HUES6 (cell line): ENCODE data around the gene SH2D3A.
"Not testable (repeated sequence)": the region's sequence is repeated elsewhere in the genome, so short reads cannot be mapped to it uniquely, and the experiment has no call there.

Source experiments
- H3K27ac ChIP-seq: 2 replicates; pipeline ENCODE4 v1.7.0; 2013; ENCODE audit warnings: low read depth, mild to moderate bottlenecking, low read length, inconsistent platforms
- H3K27me3 ChIP-seq: 2 replicates; pipeline ENCODE4 v1.6.1; 2013; ENCODE audit warnings: low read length; ENCODE audit not compliant: control insufficient read depth, insufficient read depth
- H3K36me3 ChIP-seq: 2 replicates; pipeline ENCODE4 v1.6.1; 2013; ENCODE audit warnings: low read length; ENCODE audit not compliant: control insufficient read depth, insufficient read depth
- H3K4me1 ChIP-seq: 2 replicates; pipeline ENCODE4 v1.6.1; 2013; ENCODE audit warnings: low read length; ENCODE audit not compliant: control insufficient read depth, insufficient read depth
- H3K4me3 ChIP-seq: 2 replicates; pipeline ENCODE4 v1.5.1; 2013; ENCODE audit warnings: low read depth, low read length
- H3K9ac ChIP-seq: one replicate; pipeline ENCODE4 v1.6.1; 2013; ENCODE audit warnings: mild to moderate bottlenecking, low read length
- H3K9me3 ChIP-seq: 2 replicates; pipeline ENCODE4 v1.6.1; 2013; ENCODE audit warnings: low read depth, low read length; ENCODE audit not compliant: control insufficient read depth, insufficient read depth

The SH2D3A gene

DNA sequence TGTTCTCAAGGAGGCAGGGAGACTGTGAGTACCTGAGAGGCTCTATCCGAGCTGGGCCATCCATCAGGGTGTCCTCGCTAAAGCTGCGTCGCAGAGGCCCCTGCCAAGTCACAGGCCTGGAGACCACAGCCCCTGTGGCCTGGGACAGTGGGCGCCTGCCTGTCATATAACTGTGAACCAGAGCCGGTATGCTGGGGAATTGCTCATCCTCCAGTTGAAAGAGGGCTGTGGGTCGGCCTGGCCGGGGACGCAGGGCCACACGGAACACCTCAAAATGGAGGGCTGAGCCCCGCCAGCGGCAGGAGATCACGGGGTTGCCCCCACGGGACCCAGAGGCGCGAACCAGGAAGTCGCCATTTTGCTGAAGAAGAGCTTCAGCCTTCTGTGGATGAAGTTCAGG is 6.6 kb downstream of the SH2D3A start:
- H3K36me3 ChIP-seq: peaks cover 44% of the 10 kb centered on the region
- no peak overlapping the region for H3K27ac ChIP-seq
- H3K4me1 ChIP-seq: no peaks in the 10 kb centered on the region
- peaks cover 4% of the 10 kb centered on the region for H3K9me3 ChIP-seq
- no peaks in the 10 kb centered on the region for H3K27me3 ChIP-seq
- H3K9ac ChIP-seq: no peak overlapping the region
- no peak overlapping the region for H3K4me3 ChIP-seq

DNA sequence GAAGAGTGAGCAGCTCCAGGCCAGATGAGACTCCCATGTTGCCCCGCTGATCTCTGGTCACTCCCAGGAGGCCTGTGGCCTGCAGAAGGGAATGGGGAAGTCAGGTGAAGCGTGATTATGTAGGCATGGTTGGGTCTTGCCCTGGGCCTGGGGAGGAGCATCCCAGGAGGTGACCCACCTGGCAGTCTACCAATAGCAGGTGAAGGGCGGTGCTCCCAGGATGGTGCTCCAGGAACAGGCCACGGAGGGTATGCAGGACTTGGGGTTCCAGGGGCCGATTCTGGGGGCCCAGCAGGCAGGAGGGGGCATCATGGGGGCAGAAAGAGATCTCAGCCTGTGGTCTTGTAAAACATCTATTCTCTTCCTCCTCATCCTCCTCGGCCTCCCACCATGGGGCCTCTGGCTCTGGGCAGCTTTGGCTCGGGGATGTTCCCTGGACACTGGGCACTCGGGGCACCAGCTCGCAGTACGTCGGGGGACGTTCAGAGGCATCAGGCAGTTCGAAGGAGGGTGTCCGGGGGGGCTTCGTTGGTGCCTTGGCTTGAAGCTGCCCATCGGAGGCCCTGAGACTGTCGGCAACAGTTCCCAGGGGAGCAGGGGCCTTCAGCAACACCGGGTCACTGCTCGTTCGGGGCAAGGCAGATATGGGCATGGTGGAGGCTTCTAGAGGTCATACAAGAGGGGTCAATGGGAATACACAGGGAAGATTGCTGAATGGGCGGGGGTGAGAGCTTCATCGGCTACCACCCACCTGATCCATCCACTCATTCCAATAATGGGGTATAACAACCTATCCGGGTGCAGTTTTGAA is 12.4 kb downstream of the SH2D3A start:
- peaks cover 55% of the 10 kb centered on the region for H3K36me3 ChIP-seq
- H3K9ac ChIP-seq: no peak overlapping the region
- no peaks in the 10 kb centered on the region for H3K27me3 ChIP-seq

DNA sequence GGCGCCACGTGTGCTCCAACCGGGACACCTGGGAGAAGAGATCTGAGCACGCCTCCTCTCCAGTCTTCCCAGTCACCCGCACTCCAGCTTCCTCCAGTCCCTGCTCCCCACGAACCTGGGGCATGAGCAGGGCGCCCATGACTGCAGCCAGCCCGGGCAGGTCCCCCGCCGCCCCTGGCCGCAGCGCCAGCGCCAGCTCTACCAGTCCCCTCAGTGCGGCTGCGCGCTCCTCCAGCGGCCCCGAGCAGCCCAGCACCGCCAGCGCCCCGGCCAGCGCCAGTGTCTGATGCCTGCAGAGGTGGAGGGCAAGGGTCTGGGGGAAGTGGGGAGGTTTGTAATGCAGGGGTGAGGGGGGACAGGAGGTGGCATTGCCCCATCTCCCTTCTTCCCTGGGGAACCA is 13.1 kb downstream of the SH2D3A start:
- no peaks in the 10 kb centered on the region for H3K27me3 ChIP-seq
- H3K9ac ChIP-seq: no peak overlapping the region
- no peak overlapping the region for H3K4me3 ChIP-seq
- peak overlapping the region; percentile 6; the same call in 1 of the 2 replicates for H3K27ac ChIP-seq
- H3K36me3 ChIP-seq: peaks cover 55% of the 10 kb centered on the region
- peaks cover 4% of the 10 kb centered on the region; the same call in 1 of the 2 replicates for H3K4me1 ChIP-seq
- no peaks in the 10 kb centered on the region for H3K9me3 ChIP-seq

More for the DNA sequence above, 12.4 kb downstream of the SH2D3A start:
- Histone ChIP-seq H3K4me1 (peaks cover 4% of the 10 kb centered on the region; the same call in 1 of the 2 replicates), H3K9me3 (no peaks in the 10 kb centered on the region), H3K27ac (no peak overlapping the region), H3K4me3 (no peak overlapping the region)

DNA sequence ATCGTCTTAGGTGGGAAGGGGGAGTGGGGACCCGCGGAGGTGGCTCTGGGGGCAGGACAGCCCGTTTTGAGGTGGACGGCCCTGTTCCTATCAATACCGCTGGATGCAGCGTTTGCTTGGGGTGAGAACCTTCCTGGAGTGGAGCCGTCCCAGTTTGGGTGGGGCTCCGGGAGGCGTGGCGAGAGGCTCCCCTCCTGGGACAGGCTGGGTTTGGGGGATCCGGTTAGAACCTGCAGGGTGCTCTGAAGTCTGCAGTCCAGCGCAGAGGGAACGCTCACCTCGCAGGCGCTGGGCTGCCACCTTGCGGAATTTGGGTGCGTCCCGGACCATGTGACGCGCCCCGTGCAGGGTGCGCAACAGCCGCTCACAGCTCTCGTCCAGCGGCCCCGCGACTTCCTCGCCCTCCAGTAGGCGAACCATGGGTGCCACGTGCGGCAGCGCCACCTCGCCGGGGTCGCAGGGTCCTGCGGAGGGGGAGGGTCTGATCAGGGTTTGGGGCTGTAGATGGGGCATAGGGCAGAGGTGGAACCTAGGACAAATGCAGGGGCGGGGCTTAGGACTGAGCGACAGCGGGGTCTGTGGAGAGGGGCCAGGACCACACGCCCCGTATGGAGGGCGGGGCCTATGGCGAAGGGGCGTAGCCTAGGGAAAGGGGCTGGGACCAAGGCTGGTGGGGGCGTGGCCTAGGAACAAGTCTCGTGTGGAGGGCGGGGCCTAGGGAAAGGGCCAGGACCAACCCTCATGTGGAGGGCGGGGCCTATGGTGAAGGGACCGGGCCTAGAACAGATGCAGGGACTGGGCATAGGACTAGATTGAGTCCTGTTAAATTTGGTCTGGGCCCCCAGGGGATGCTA is 13.8 kb downstream of the SH2D3A start:
- Histone ChIP-seq H3K9me3 (no peaks in the 10 kb centered on the region), H3K27me3 (no peaks in the 10 kb centered on the region), H3K4me1 (peaks cover 4% of the 10 kb centered on the region; the same call in 1 of the 2 replicates), H3K36me3 (peaks cover 56% of the 10 kb centered on the region), H3K9ac (peak overlapping the region; percentile 26), H3K27ac (peak overlapping the region; percentile 35; the same call in 1 of the 2 replicates), H3K4me3 (peak overlapping the region; percentile 58)

DNA sequence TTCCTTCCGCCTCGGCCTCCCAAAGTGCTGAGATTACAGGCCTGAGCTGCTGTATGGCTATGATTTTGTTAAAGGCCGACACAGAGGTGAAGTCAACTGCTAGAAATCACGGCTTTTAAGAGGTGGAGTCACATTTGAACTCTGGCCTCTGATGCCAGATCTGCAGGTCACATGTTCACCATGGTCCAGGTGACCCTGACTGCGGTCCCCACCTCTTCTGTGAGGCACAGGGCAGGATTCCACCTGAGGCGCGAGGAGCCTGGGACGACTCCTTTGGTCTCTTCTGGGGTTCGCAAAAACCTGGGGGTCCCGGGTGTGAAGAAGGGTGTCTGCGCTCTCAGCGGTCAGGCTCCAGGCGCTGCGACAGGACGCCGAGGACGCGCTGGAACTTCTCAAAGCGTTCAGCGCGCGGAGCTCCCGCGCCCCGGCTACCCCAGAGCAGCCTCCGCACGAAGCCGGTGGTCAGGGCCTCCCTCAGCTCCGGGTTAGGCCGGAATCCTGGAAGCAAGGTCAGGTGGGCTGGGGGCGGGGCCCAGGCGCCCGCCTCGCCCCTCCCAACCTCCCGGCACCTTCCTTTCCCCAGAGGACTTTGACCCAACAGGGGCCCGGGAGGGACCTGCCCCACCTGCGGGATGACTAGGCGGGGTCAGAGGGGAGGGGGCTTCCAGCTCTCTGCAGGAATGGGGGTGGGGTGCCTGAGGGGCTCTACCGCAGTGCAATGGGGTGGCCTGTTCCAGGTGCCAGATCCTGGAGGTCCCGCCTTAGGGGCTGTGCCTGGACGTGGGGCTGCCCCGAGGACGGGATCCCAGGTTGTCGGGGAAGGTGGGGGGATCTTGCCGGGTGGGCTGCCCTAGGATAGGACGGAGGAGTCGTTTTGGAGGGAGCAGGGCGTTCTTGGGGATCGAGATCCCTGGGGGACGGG is 14.7 kb downstream of the SH2D3A start:
- peaks cover 4% of the 10 kb centered on the region; the same call in 1 of the 2 replicates for H3K4me1 ChIP-seq
- peak overlapping the region; percentile 35 for H3K27ac ChIP-seq
- peak overlapping the region; percentile 58 for H3K4me3 ChIP-seq
- no peaks in the 10 kb centered on the region for H3K9me3 ChIP-seq
- H3K9ac ChIP-seq: peak overlapping the region; percentile 49
- peaks cover 63% of the 10 kb centered on the region for H3K36me3 ChIP-seq
- H3K27me3 ChIP-seq: no peaks in the 10 kb centered on the region

DNA sequence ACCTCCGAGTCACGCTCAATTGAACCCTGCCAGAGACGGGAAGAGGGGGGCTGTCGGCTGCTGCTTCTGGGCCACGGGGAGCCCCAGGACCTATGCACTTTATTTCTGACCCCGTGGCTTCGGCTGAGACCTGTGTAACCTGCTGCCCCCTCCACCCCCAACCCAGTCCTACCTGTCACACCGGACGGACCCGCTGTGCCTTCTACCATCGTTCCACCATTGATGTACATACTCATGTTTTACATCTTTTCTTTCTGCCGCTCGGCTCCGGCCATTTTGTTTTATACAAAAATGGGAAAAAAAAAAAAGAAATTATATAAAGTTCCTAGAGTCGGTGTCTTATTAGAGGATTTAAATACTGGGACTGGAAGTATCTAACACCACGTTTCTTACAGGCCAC is 16.0 kb downstream of the SH2D3A start:
- Histone ChIP-seq H3K4me3 (no peak overlapping the region), H3K9me3 (no peaks in the 10 kb centered on the region), H3K9ac (no peak overlapping the region), H3K36me3 (peaks cover 71% of the 10 kb centered on the region), H3K27me3 (no peaks in the 10 kb centered on the region), H3K27ac (no peak overlapping the region), H3K4me1 (peaks cover 4% of the 10 kb centered on the region; the same call in 1 of the 2 replicates)

DNA sequence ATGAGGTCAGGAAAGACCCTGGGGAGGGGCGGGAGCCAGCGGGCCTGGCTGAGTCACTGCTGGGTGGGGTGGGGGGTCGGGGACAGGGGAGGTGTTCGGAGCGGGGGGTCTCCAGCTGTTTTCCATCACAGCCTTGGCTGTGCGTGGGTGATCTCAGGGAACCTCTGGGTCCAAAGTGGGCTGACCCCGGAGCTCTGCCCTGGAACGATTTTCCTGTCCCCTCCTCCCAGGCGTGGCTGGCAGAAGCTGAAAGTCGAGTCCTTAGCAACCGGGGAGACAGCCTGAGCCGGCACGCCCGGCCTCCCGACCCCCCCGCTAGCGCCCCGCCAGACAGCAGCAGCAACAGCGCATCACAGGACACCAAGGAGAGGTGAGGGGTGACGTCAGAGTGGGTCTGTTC is 17.2 kb downstream of the SH2D3A start:
- no peak overlapping the region for H3K9ac ChIP-seq
- peaks cover 4% of the 10 kb centered on the region; the same call in 1 of the 2 replicates for H3K4me1 ChIP-seq
- H3K27me3 ChIP-seq: no peaks in the 10 kb centered on the region
- no peaks in the 10 kb centered on the region for H3K9me3 ChIP-seq
- no peak overlapping the region for H3K4me3 ChIP-seq
- H3K36me3 ChIP-seq: peaks cover 76% of the 10 kb centered on the region
- H3K27ac ChIP-seq: no peak overlapping the region

DNA sequence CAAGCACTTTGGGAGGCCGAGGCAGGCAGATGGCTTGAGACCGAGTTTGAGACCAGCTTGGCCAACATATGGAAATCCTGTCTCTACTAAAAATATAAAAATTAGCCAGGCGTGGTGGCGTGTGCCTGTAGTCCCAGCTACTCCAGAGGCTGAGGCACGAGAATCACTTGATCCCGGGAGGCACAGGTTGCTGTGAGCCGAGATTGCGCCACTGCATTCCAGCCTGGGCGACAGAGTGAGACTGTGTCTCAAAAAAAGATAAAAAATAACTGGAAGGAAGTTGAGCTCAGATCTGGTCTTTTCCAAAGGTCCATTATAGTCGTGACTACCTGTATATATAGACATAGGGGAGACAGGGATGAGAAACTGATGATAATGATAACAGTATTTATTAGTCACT is 18.7 kb downstream of the SH2D3A start:
- H3K9ac ChIP-seq, H3K4me3 ChIP-seq, H3K27ac ChIP-seq, H3K9me3 ChIP-seq, H3K27me3 ChIP-seq: not testable (repeated sequence)
- peaks cover 18% of the 10 kb centered on the region for H3K4me1 ChIP-seq
- H3K36me3 ChIP-seq: peaks cover 83% of the 10 kb centered on the region

DNA sequence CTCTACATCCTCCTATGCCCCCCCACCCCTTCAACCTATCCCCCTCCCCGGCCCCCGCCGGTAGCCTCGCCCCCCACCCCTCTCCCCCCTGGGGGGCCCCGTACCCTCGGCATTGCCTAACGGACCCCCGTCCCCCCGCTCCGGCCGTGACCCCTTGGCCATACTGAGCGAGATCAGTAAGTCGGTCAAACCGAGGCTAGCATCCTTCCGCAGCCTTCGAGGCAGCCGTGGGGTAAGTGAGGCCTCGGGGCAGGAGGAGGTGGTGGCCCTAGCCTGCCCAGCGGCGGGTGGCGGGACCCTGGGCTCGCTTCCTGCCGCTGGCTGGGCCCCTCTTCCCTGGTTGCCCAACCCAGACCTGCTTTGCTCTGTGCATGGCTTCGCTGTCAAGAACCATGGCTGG is 21.3 kb downstream of the SH2D3A start:
- no peaks in the 10 kb centered on the region for H3K27me3 ChIP-seq
- peaks cover 34% of the 10 kb centered on the region for H3K4me1 ChIP-seq
- H3K9me3 ChIP-seq: no peaks in the 10 kb centered on the region
- H3K9ac ChIP-seq: no peak overlapping the region
- peaks cover 93% of the 10 kb centered on the region for H3K36me3 ChIP-seq
- H3K4me3 ChIP-seq: no peak overlapping the region
- no peak overlapping the region for H3K27ac ChIP-seq
